HT1080 (cell line): ENCODE data around the gene CHI3L2. TPM values are rescaled to one million over a fixed set of nuclear protein-coding genes. Genes with fewer than 3 reads are reported as not detected.
"Not testable (repeated sequence)": the region's sequence is repeated elsewhere in the genome, so short reads cannot be mapped to it uniquely, and the experiment has no call there.

Experiments used
- DNase-seq: peaks from one replicate; pipeline ENCODE4 v3.0.0-alpha.2; 2015; ENCODE audit warnings: low read depth
- total RNA-seq: library from RNA; depleted of rRNA; stranded (reverse); fragments of >200 nt; shearing (Covaris generic); gene quantifications from 2 replicates; pipeline ENCODE4 v1.2.3, GENCODE V29; 2014

CHI3L2 gene
- total RNA-seq, 1 experiment from 2014 or later: 1.0 TPM

- no peak for DNase-seq
These were observed 25.2 kb upstream of the CHI3L2 start for GRCh38 chr1:111202366-111202706.

DNA sequence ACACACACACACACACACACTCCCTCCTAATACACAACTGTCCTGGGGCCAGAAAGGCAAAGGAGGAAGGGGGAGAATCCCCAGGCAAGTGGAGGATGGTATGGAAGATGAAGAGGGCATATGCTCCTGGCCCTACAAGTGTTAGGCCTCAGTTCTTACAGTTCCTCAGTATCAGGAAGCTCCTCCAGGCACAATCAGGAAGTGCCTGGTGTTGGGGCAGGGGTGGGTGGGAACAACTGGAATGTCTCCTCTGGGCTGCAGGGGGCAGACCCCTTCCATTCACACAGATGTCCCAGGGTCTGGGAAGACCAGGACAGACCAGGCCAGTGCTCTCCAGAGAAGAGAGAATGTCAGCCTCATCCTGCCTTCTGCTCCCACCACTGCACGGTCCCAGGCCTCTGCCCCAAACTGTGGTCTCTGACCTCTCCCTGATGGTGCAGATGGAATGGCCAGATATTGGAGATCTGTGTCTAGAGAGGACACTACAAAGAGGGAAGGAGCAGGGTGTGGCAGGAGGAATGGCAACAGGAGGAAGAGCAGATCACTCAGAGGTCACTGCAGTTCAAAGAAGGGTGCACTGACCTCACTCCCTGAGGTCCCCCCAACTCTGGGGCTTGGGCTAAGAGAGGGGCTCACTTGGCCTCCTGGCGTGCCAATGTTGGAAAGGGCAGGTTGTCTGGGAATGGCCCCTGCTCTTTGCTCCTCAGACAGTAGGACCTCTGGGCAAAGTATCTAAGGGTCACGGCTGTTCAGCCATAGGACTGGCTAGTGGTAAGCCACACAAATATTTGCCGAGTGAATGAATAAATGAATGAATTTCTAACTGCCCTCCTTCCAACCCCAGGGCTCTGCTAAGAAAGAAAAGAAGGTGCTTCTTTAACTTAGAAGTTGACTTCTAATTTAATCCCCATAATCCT, 24.5 kb upstream of the CHI3L2 start:
- DNase-seq: no peak

DNA sequence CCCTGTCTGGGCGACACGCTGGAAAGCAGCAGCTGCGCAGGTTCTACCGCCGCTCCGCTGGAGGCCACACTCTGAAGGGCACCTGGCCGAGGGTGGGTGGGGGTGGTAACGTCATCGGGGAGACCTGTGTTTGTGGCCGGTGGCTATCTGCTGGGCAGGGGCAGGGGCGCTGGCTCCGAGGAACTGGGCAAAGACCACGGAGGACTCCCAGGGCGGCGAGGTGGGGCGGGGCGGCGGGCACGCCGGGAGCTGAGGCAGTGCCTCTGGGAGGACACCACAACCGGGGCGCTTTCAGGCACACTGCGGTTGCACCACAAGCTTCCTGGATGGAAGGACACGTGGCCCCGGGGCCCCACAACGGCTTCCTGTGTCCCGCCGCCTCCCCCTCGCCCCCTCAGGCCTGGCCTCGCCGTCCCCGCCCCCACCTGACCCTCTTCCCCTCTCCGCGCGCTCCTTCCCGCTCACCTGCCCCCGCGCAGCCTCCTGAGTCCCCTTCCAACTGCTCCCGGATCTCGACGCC, 23.8 kb upstream of the CHI3L2 start:
- no peak for DNase-seq

DNA sequence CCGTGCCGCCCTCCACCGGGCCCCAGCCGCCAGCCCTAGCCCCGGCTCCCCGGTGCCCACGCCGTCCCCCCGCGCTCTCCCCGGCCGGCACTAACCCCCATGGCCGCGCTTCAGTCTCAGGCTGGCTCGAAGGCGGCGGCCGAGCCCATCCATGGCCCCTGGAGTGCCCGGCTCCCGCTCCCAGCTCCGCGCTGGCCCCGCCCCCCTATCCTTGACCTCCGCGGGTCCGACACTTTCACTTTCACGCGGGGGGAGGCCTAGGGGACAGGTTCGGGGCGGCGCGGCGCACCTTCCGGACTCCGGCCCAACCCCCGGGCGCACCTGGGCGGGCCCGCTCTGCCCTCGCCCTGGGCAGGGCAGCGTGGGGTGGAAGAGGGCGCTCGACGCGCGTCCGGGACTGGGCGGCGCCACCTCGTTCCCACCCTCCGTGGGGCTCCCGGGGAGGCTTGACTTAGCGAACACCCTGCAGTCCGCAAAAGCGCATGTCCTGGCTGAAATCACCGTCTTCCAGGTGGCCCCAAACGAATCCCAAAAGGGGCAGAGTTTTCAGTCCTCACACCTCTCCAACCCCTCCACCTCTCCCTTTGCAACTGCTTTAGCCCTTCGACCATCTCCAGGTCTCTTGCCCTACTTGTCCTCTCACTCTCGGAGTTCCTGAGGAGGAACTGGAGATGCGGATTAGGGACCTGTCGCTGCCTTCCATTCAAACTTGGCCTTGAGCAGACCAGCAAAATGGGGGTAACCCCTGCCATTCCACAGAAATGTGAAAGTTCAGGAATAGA, 23.1 kb upstream of the CHI3L2 start:
- DNase-seq: no peak

DNA sequence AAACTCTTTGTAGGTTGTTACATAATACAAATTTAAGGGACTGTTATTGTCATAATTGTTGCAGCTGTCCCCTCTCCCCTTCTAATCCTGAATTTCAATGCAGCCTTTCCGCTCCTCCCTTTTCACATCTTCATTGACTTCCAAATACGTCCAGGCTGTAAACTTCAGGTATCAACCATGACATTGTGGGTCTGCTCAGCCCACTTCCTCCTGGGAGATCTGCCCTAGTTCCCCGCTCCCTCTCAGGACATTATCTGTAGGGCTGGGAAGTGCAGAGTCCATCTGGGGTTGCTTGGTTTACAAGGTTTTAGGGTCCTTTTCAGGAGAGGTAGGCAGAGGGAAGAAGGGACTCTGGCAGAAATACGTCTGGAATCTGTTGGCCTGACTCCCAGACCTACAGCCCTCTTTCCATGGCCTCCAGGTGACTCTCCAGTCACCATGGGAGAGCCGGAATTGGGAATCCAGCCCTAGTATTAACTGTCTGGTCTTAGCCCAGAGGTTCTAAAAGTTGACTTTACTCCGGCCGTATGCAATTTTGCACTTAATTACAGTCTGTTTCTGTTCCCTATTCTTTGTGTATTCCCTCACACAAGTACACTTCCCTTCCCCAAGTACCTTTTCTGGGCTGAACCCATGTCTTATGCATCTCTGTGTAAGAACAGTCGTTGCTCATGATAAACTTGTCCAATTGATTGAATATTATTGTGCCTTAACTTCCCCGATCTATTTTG, 22.4 kb upstream of the CHI3L2 start:
- DNase-seq: no peak

DNA sequence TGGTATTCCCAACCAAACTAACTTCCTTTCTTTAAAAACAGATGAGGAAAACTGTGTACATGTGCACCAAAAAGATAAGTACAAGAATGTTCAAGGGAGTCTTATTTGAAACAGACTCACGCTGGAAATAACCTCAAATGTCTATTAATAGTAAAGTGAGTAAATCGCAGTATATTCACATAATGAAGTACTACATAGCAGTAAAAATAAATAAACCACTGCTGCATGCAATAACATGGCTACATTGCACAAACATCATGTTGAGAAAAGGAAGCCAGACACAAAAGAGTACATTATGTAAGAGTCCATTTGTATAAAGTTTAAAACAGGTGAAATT, 21.8 kb upstream of the CHI3L2 start:
- DNase-seq: no peak

DNA sequence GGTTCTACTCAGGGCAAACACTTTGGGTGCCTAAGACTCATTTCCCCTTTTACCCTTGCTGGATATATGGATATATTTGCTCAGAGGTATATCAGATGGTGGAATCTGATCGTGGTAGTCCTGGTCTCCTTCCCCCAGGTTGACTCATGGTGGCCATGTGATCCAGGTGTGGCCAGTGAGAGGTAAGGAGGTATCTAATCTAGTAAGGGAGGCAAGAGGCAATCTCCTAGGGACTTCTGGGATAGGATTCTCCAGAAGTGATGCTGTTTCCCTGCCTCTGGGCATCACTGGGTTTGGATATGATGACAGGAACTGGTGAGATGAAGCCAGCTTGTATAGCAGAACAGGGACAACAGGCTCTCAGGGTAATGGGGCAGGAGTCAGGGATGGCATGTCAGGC, 18.6 kb upstream of the CHI3L2 start:
- no peak for DNase-seq

GRCh38 chr1:111209622-111210021, 17.9 kb upstream of the CHI3L2 start:
- no peak for DNase-seq

DNA sequence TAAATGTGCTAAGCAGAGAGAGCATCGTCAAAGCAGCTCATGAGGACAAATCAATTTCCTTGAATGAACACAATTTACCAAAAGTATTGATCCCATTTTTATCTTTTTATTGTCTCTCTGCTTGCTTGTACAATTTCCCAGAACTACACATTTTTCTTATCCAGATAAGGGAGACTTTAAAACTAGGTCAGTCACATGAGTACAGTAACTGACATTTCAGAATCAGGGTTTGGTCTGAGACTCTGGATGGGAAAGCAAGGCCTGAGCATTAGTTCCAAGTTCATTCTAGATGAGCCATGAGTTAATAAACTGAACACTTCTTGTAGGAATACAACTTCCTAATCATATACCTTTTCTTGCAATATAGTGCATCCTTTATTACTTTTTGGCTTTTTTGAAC, 15.6 kb upstream of the CHI3L2 start:
- DNase-seq: no peak

GRCh38 chr1:111212634-111213335, 14.7 kb upstream of the CHI3L2 start:
- no peak for DNase-seq

DNA sequence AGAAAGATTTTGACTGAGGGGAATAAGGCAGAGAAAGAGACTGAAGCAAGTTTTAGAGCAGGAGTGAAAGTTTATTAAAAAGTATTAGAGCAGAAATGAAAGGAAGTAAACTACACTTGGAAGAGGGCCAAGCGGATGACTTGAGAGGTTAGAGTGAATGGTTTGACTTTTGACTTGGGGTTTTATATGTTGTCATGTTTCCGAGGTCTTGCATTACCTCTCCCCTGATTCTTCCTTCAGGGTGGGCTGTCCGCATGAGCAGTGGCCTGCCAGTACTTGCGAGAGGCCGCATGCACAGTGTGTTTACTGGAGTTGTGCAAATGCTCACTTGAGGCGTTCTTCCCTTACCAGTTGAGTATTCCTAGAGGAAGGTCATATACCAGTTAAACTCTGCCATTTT, 14.1 kb upstream of the CHI3L2 start:
- DNase-seq: no peak

DNA sequence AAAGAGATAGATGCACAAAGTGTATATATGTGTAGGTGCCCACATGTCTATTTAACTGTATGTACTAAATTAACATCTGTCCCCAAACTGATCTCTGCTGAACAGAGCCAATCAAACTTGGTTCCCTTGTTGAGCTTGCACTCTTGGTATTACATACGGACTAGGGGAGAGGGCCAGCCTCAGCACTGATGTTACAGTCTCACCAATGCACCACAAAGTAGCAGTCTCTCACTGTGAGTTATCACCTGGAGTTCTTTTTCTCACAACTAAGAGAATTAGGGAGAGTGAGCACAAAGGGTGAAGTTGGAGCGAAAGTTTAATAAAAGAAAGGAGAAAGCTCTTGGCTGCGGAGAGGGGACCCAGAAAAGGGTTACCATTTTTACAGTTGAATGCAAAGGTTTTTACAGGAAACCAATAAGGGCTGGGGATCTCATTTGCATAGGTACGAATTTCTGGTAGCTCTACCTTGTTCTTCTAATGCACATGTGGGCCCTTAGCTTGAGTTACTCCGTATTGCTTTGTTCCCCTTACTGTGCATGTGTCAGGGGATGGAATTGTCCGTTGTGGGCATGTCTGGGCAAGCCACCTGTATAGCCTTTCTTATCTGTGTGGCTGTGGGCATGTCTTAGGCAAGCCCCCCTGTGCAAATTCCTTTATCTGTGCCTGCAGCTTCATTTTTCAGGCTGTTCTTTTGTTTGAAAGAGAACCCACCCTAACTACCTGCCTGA, 13.3 kb upstream of the CHI3L2 start:
- DNase-seq: no peak

DNA sequence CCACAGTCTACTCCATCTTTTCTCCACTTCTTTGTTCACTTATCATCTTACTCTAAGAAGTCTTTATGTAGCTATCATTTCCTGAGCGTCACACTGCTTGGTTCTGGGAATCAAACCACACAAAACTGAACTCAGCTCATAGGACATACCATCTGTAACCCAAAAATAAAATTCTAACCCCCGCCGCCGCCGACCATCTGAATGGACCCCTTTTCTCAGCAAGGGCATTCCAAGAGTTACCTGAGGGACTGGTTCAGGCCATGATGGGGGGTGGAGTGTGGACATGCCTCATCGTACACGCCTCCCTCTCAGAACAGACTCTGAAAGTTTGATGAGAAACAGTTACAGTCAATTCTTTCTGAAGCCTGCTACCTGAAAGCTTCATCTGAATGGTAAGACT, 12.6 kb upstream of the CHI3L2 start:
- no peak for DNase-seq

DNA sequence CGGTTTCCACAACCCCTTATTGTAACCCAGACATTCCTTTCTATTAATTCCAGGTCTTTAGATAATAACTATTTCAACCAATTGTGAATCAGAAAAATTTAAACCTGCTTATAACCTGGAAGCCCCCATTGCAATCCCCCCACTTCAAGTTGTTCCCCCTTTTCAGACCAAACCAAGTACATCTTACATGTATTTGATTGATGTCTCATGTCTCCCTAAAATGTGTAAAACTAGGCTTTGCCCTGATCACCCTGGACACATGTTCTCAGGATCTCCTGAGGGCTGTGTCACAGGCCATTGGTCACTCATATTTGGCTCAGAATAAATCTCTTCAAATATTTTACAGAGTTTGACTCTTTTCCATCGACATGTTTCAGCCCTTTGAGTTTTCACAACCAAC, 12.2 kb upstream of the CHI3L2 start:
- not testable (repeated sequence) for DNase-seq

DNA sequence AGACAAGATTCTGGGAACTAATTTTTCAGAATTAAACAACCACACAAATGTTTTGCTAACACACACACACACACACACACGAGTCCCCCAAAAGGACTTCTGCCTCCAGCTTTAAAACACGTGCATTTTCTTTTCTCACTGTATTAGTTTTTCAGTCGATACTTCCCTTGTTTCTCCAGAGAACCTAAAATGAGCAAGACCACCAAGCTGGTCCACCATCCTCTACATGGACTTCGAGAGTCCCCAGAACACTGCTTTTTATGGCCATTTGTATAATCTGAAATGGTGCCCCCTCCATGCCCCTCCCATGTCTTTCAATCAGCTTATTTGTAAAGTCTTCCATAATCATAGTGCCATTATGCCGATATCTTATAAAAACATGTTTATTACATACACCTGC, 10.8 kb upstream of the CHI3L2 start:
- no peak for DNase-seq

DNA sequence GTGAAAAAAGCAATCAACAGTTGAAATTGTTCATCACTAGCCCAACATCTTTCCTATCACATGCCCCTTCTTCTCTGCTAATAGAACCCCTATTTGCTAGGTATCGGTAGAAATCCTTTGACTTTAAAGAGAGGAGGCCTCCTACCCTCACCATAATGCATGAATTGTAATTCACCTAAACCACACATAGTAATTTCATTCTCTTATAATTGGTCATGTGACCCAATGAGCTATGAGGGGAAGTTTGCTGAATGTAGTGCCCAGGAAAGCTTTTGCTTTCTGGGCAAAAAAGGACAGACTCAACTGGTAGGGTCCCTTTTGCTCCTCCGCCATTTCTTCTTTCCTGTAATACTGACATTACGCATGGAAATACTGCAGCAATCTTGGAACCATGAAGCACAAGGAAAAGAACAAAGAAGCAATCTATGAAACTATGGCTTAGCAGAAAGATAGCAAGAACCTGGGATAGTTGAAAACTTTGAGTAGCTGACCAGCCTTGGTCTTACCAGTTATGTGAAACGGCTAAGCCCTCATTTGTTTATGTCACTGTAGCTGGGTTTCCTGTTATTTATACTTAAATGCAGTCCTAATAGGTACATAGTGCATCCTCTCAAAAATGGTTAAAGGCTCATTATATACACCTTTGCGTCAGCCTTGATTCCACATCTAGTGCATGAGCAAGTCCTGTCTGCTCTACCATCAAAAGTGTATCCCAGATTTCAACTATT, 10.2 kb upstream of the CHI3L2 start:
- no peak for DNase-seq

DNA sequence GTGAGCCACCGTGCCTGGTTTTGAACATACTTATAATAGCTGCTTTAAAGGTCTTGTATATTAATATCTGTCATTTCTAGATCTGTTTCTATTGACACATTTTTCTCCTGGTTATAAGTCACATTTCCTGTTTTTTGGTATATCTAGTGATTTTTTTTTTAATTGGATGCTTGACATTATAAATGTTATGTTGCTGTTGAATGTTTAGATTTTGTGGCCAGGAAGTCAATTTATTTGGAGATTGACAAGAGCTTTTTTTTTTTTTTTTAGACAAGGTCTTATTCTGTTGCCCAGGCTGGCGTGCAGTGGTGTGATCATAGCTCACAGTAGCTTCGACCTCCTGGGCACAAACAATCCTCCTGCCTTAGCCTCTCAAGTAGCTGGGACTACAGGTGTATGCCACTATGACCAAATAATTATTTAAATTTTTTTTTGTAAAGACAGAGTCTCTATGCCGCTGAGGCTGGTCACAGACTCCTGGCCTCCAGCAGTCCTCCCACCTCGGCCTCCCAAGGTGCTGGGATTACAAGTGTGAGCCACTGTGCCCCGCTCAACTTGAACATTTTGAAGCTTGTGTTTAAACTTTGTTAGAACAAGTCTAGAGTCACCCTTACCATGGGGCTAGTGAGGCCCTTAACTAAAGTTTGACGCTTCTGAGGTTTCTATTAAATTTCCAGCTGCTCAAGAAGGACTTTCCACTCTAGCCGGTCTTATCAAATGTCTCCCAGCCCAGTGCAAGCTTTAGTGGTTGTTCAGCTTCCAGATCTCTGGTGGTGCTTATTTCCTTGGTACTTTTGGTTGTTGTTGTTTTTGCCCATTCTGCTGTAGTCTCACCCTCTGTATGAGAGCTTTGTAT, 8.6 kb upstream of the CHI3L2 start:
- no peak for DNase-seq

GRCh38 chr1:111219557-111220286, 7.8 kb upstream of the CHI3L2 start:
- DNase-seq: no peak
